GM12873 (cell line): ENCODE results near the gene DOCK2.

Experiments
- TF ChIP-seq, protein P1 (sequence below): IDR thresholded peaks from 2 replicates; pipeline ENCODE4 v1.5.1; 2012; ENCODE audit warnings: low read depth, mild to moderate bottlenecking, moderate library complexity, low read length, control low read depth; ENCODE audit not compliant: insufficient read depth; ENCODE audit errors: missing control alignments

DOCK2 gene

GRCh38 chr5:169798438-169798837 is 161.4 kb downstream of the DOCK2 start:
- TF ChIP-seq, protein P1, sequence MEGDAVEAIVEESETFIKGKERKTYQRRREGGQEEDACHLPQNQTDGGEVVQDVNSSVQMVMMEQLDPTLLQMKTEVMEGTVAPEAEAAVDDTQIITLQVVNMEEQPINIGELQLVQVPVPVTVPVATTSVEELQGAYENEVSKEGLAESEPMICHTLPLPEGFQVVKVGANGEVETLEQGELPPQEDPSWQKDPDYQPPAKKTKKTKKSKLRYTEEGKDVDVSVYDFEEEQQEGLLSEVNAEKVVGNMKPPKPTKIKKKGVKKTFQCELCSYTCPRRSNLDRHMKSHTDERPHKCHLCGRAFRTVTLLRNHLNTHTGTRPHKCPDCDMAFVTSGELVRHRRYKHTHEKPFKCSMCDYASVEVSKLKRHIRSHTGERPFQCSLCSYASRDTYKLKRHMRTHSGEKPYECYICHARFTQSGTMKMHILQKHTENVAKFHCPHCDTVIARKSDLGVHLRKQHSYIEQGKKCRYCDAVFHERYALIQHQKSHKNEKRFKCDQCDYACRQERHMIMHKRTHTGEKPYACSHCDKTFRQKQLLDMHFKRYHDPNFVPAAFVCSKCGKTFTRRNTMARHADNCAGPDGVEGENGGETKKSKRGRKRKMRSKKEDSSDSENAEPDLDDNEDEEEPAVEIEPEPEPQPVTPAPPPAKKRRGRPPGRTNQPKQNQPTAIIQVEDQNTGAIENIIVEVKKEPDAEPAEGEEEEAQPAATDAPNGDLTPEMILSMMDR: no peak

- TF ChIP-seq, protein P1: no peak
Observed at GRCh38 chr5:169798906-169799660, 162.0 kb downstream of the DOCK2 start.

GRCh38 chr5:169801324-169801777 is 164.3 kb downstream of the DOCK2 start:
- TF ChIP-seq, protein P1: no peak

DNA sequence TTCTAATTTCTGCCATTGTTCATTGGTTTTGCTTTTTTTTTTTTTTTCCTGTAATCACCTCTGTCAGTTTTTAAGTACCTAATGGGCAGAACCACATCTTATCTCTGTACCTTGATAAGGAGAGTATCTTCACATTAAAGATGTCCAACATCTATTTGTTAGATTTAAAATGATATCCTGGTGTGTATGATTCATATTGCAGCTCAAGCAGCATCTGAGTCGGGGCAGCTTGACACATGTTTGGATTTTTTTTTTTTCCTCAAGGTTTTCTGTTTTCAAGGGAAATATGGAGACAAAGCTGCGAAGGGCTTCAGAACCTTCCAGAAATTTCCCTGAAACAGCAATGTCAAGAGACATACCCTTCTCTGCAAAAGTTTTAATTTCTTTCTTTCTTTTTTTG is 164.7 kb downstream of the DOCK2 start:
- TF ChIP-seq, protein P1: no peak

DNA sequence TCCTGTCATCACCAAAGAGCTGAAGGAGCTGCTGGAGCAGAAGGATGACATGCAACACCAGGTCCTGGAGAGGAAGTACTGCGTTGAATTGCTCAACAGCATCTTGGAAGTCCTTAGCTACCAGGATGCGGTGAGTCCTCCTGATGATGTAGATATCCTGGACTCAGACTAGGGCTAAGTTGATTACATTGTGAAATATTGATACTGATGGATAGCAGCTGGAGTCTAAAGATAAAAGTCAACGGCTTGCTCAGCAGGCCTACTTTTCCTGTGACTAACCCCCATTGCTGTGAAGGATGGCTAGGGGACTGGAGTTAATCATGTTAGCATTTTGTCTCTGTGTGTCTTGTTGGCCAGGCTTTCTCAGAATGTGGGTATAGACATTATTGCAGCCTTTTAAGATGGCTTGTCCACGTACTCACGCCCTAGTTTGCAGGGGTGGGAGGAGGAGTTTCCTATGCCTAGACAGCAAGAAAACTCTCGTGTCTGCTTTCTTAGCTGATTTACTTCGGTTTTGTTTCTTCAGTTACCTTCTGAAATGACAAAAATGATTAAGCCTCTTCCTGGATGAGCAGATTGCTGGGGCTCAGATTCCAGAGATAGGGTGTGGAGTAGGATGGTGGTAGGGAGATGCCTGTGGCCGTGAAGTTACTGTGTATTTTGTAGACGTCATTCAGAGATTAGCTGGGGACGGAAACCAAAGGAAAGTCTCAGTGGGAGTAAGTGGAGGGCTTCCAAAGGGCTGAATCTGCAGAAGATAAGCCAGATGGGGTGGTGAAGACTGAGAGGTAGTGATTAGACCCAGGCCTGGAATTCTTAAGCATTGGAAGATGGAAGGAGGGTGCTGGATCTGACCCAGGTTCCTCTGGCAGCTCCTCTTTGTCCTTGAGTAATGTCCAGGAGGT is 166.3 kb downstream of the DOCK2 start:
- TF ChIP-seq, protein P1: no peak

DNA sequence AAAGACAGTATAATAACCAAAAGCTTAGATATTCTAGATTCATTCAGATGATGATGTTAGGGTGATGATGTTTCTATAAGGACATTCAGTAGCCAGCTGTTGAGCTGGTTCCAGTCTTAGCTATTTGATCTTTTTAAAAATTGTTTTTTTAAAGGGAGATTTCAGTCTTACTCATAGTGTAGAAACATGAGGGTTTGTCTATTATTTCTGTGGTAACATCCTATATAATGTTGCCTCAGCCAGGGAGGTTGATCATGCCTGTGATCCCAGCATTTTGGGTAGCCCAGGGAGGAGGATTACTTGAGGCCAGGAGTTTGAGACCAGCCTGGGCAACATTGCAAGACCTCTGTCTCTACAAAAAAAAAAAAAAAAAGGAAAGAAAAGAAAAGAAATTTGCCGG is 167.8 kb downstream of the DOCK2 start:
- TF ChIP-seq, protein P1: no peak

GRCh38 chr5:169805527-169805934 is 168.5 kb downstream of the DOCK2 start:
- TF ChIP-seq, protein P1: no peak
